Activated naive CD4-positive, alpha-beta T cell (primary cell): ENCODE data around the gene MYO1D.

Experiments used
- DNase-seq, 4 experiments: peaks; one replicate each; lab custom pipeline; 2025; lab: John Stamatoyannopoulos, UW

The MYO1D gene

DNA sequence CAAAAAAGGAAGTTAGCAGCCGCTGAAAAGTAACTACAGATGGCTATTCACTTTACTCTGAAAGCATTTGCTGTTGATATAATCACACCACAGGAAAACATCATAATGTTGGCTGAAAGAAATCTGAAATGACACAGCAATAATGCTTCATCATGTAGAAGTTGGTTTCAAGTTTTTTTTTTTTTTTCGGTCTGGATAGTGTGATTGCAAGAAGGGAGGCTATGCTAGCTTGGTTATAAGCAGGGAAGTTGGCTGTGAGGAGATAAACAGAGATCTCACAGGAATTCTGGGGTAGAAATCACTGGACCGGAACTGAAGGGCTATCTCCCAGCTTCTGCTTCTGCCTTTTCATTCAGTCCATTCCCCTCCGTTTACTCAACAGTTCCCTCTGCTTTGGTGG lies 57.9 kb downstream of the MYO1D start:
- DNase-seq: no peak

DNA sequence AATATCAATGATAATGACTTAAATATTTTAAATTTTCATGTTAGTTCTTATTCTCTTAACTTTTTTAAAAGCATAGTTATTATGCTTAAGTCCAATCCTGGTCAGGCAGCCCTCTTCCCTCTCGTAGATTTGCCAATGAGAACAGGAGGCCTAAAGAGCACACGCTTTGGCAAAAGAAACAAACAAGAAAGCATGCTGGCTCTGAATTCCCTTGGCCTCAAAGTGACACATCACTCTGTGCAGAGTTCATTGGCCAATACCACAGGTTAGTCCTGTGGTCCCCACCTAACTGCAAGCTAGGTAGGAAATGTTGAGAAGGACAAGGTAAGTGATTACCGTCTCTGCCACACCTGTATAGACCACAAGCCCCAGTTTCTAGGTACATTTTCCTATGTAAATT lies 61.5 kb downstream of the MYO1D start:
- no peak for DNase-seq

DNA sequence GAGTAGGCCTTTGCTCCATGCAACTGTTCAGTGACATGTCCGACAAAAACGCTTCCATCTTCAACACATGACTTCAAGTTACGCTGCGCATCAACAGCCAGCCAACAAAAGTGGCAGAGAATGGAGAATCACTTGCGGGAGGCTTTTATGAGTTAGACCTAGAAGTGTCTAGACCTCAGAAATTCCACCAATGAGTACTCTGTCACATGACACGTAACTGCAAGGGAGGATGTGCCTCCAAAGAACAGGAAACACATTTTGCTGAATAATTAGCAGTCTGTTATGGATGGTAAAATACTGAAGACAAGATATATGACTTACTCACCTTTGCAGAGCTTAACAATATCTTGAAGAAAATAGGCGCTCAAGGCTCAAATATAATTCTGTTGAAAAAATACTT lies 62.1 kb downstream of the MYO1D start:
- DNase-seq: no peak

DNA sequence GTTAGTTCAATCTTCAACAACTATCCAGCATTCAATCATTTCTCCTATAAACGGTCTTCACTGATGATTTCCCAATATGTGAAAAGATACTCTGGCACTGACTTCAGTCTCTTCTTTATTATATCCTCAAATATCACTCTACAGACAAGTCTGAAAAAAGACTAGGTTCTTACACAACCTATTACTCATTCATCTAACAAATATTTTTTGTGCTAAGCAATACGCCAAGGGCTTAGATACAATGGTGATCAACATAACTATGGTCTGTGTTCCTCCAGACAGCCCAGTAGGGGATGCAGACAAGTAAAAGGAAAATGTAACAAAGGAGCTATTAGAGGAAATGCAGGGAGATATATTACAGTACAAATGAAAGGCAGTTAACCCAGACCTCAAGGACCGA lies 63.9 kb downstream of the MYO1D start:
- DNase-seq: no peak

DNA sequence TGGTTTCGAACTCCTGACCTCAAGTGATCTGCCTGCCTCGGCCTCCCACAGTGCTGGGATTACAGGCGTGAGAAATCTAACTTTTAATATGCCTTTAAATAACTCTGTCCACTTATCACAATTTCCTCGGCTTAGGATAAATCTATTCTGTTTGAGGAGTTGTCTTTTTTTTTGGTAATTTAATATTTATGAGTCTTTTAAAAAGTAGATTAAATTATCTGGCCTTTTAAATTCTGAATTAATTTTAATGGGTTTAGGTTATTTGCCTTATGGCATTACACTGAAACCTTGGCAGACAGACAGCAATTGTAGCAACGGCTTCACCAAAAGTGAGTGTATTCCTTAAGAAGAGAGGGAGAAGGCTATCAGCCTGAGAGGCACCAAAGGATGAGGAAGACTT lies 66.2 kb downstream of the MYO1D start:
- no peak for DNase-seq

DNA sequence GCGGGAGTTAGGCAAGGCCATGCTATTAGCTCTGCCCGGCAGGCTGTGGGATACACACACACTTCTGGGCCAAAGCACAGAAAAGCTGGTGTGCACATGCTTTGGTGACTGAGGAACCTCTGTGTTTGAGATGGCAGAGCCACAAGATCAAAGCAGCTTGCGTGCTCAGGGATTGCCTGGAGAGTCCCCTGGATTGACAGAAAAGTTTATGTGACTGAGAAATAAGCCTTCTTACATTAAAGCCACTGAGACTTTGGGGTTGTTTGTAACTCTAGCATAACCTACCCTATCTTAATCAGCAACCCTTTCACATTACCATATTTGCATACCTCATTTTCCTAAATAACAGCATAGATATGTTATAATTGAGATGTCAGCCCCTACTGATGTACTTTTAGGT lies 69.3 kb downstream of the MYO1D start:
- no peak for DNase-seq

DNA sequence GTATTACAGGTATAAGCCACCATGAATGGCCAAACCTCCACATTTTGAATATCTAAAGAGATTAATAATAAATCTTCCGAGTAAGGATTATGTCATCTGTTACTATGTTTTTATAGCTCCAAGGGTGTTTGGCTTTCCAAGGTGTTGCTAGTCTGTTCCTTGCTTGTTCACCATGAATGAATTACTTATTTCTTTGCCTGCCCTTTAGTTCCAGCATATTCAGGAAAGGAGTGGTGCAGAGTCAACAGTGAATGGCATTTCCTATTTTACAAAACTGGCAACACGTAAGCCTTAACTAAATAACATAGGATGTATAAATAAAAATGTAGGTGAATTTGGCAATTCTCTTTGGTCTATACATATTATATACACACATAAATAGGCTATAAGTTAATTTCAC lies 70.3 kb downstream of the MYO1D start:
- no peak for DNase-seq

DNA sequence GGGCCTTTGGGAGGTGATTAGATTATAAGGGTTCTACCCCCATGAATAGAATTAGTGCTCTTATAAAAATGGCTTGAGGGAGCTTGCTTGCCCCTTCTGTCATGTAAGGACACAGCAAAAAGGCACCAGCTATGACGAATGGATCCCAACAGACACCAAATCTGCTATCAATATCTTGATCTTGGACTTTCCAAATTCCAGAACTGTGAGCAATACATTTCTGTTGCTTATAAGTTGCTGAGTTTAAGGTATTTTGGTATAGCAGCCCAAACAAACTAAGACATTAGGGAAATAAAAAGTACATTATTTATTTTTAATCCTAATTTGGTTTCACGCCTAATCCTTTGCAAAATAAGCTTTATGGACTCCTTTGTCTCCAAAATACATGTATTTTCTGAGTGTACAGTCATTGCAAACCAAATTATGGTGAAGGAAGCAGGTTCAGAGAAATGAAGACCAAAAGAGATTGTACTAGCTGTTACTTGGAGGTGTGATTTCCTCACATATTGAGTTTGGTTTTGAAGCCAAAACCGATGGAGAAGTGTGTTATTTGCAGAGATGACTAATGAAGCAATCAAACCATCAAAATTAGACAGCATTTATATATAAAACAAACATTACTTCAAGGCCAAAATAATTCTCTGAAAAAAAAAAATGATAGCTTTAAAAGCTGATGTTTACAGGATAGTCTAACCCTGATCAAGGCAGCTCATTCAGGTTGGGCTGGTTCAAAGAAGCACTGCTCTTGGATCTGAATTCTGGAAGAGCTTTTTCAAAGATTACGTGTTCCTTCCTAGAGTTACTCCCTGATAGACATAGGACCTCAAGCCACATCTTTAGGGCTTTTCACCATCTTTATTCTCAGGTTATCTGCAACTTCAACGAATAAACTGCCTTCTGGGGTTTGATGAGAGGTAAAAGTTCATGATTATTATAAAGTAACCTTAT lies 71.6 kb downstream of the MYO1D start:
- no peak for DNase-seq

DNA sequence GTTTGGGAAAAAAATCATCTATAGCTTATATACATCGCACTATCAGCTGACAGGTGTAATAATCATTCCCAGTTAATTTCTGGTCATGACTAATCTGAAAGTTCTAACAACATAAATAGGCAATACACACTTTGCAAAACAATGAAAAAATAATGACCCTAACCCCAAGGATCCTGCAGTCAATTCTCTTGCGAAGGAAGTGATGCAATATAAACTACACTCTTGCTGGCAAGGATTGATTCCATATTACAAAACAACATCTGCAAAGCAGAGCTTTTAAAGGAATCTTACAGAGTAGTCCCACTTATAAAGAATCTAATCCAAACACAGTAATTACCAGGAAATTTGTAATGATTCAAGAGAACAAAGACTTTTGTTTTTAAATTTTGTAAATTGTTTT lies 73.4 kb downstream of the MYO1D start:
- no peak for DNase-seq

DNA sequence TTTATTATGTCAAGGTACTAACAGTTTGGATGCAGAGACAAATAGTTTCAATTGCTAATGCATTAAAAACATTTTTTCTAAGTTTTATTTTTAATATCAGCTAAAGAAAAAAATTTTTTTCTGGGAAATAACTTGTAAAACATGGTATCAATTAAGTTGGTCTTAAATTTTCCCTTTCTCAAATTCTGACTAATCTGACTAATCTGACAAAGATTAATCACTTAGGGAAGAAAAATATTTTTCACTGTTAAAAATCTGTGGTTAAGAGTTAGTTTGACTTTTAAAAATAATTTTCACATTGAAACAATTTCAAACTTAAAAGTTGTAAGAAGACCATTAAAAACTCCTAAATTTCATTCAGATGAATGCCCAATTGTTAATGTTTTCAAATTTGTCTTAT lies 74.6 kb downstream of the MYO1D start:
- no peak for DNase-seq

DNA sequence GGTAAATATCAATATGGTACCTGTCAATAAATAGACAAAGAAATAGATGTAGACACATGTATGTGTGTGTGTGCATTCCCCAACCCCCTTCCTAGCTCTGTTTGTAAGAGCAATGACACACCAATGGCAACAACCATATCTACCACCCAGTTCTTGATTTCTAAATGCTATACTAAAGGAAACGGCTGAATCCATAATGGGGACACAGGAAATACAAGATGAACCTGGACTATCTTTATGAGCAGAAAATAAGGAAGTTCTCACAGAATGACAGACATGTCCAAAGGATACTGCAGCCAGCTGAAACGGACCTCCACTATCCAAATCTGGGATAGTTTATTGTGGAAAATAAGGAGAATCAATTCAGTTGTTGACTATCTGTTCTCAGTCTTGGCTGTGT lies 75.3 kb downstream of the MYO1D start:
- DNase-seq: no peak

DNA sequence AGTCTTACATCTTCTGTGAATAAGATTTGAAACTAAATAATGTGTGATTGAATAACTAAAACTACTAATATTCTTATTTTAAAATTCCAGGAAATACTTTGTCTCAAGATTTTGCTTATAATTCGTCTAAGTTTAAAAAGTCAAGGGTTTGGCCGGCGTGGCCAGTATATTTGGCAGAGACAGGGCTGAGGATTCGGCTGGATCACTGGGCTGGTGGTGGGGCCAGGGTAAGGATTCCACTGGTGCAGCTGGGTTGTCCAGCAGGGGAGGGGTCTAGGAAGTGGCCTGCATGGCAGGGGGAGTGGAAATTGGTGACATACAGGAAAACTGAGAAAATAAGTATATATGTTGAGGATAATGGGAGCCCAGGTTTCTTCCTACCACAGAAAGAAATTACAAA lies 75.7 kb downstream of the MYO1D start:
- DNase-seq: no peak

DNA sequence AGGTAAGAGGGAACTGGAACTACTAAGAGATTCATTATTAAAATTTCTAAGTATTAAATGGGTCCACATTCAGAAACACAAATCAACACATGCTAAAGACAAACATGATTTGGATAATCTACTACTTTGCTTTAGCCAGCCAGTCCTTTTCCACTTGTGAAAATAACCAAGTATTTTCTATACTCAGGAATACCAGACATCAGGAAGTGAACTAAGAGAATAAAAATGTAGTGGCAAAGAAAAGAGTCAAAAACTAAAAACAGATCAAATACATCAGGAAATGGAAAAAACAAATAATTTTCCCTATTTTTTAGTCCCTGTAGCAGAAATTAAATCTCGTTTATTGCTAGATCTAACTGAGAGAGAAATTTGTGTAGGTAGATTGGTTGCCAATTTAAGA lies 78.0 kb downstream of the MYO1D start:
- DNase-seq: no peak

DNA sequence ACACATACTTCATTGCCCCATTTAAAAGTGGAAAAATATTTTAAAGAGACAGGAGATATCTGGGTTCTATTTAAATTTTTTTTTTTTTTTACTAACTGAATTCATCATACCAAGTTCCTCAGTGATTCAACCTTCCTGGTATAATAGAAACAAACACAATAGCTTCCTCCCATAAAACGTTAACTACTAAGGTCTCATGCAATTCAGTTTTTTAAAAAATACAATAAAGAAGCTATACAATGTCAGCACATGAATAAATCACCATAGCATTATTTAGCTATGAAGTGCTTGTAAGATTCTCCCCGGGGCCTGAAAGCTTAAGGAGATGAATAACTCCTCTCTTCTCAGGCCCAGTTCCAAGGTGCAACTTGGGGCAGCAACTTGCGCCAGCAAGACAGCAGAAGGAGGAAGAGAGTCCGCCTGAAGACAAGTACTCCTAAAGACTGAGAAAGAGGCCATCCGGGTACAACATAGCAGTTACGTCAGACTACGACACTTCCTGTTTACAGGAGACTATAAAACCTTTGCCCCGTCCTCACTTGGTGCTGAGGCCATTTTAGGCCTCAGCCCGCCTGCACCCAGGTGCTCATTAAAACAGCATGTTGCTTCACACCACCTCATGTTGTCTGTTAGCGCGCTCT lies 81.5 kb downstream of the MYO1D start:
- no peak for DNase-seq

DNA sequence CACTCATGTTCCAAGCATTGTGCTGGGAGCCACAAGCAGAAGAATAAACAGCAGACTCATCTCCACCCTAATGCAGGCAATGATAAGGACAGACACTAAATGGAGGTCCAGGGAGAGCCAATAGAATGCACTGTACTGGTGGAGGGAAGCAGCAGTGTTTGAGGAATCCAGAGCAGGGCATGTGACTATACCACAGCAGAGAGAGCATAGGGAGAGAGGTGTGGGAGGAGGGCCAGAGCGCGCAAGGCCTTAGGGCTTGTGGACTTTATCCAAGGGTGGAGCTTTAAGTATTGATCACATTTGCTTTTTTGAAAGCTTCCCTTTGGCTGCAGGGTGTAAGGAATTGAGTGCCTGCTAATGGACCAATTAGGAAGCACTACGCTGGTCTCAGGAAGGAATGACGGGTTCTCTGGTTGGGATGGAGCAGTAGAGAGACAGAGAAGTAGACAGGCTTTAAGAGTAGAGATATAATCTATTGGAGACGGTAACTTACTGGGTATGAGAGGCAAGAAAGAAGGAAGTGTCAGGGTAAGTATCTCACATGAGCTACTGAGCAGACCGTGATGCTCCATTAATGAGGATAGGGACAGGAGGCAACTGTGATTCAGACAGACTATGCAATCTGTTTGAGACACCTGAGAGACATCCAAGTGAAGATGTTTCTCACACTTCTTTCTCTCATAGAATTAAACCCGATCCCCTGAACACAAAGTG lies 82.2 kb downstream of the MYO1D start:
- no peak for DNase-seq

DNA sequence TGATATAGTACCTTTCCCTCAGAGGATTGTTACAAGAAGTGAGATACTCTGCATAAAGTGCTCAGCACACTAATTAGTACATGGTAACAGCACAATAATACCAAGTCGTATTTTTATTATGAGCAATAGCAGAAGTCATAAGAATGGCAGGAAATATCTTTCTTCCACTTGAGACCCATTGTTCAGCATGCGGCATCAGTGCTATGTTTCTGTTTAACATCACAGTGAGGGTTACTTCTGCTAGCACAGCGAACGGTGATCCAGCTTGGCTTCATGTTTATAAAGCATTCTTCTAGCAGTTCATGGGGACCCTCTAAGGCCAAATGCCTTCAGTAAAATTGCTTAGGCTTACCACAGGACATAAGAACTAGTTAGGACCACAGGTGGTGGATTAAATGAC lies 83.1 kb downstream of the MYO1D start:
- DNase-seq: no peak

DNA sequence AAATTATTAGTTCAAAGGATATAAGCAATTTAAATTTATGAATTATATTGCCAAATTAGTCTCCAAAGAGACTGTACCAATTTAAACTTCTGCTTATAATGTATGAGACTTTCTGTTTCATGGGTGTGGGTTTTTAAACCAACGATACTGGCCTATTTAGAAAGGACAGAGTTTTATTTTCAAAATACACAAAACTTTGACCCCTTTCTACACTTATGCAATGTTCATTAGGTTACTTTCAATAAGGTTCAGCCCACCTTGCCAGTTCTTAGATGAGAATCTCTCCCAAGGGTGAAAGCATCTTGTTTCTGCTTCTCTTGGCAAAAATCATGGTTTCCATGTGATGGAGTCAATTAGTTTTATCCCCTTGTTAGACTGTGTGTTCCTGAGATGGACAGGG lies 84.7 kb downstream of the MYO1D start:
- no peak for DNase-seq

DNA sequence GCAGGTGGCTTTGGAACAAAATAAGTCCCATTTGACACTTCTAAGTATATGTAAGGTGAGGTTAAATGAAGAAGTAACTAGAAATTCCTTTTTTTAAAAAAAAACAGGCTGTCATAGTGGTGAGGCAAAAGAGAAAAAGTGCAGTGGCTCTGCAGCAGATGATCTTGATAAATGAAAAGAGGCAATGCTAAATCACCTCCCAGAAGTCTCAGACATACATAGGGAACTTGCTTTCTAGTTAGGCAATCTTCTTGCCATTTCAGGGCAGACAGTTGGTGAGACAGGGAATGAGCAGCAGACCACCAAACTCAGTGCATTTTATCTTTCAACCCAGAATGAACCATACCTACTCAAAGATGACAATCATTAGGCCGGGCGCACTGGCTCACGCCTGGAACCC lies 90.8 kb downstream of the MYO1D start:
- DNase-seq: no peak

DNA sequence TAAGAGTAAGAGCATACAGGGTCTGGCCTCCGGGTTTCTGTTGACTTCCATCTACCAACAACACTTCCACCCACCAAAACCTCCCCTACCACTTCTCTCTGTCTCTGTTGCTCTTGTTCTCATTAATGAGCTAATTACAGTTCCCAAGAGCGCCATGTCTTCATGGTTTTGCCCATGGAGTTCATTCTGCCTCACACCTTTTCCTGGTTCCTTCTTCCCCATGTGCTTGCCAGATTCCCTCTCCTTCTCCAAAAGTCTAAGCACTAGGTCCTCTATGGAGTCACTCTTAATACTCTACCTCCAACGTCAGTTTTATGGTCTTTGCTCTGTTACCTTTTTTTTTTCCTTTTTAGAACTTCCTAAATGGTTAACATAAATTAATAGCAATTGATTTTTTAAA lies 92.8 kb downstream of the MYO1D start:
- DNase-seq: no peak

DNA sequence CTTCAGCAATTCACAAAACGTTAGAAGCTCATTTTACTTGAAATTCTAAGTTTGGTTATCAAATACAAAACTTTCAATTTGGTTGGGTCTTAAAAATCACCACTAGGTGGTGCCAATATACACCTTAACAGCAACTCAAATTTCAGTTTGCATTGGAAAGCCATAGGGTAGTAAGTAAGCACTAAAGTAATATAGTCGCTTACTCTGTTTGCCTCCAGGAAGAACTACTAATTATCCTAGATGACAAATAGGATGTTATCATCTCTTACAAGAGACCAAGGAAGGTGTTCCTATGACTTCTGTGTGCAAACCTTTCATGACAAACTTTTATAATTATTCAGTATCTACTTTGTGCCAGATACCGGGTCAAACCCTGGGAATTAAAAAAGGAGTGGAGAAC lies 93.3 kb downstream of the MYO1D start:
- no peak for DNase-seq

DNA sequence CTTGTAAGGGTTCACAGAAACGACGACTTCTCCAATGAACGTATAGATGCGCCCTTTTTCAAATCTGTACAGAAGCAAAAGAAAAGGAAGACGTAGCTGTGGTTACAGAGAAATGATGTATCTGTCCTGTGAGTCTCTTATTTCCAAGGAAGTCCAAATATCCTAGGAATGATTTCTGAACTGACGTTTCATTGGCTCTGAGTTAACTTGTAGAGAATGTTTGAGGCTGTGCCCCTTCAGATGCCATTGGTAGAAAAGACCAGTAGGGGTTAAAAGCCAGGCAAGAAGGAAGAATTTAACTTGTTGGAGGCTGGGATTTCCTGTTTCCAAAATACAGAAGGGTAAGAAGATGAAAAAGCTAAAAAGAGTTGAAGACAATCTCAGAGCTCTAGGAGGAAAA lies 96.2 kb downstream of the MYO1D start:
- DNase-seq: no peak

DNA sequence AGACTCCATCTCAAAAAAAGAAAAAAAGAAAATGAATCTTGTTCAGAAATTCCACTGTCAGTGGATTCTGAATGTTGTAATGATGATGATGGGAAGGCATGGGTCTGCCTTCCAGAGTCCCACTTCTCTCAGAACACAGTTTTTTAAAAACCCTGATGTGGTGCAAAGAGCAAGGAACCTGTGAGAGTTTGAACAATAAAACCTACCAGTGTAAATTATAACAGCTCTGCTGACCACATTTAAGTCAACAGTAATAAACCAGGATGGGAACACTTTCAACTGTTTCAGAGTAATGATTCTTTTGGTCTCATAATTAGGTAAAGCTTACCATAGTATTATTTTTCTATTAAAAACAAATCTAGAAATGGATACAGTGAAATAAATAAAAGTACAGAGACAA lies 99.0 kb downstream of the MYO1D start:
- DNase-seq: no peak

DNA sequence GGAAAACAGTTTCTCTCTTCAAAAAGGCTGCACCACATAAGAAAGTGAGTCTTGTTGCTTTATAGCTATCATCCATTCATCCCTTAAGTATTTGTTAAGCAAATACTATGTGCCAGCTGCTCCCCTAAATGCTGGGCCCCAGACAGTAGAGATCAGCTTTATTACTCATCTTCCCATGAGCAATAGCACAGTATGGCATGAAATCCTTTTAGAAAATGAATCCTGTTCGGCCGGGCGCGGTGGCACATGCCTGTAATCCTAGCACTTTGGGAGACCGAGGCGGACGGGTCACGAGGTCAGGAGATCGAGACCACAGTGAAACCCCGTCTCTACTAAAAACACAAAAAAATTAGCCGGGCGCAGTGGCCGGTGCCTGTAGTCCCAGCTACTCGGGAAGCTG lies 99.5 kb downstream of the MYO1D start:
- no peak for DNase-seq
